SK-N-SH (cell line): ENCODE data around the gene KIF5C. TPM values are rescaled to one million over a fixed set of nuclear protein-coding genes. Genes with fewer than 3 reads are reported as not detected.
A peak's percentile ranks its signal among the peaks of the same experiment; 100 is the strongest.

Experiments
- CTCF ChIP-seq: fragments of 200-600 bp; sonication (generic); IDR thresholded peaks from 2 replicates; pipeline ENCODE4 v1.6.1; 2017; ENCODE audit warnings: antibody characterized with exemption, mild to moderate bottlenecking, moderate library complexity
- EP300 ChIP-seq, 2 experiments: IDR thresholded peaks; 2 replicates each; pipeline versions ENCODE4 v1.4.0 to v1.6.1; 2012; ENCODE audit warnings: borderline replicate concordance in 1 of 2, low read depth in 1 of 2, low read length in 1 of 2
- EZH2phosphoT487 ChIP-seq: fragments of 200-600 bp; sonication (generic); IDR thresholded peaks from 2 replicates; pipeline ENCODE4 v1.6.1; 2017; ENCODE audit warnings: low read depth, mixed run types, mild to moderate bottlenecking, antibody characterized with exemption, moderate library complexity, borderline replicate concordance
- FOSL2 ChIP-seq: IDR thresholded peaks from 2 replicates; pipeline ENCODE4 v1.4.0; 2012; ENCODE audit warnings: low read depth, mild to moderate bottlenecking, moderate library complexity, borderline replicate concordance
- GABPA ChIP-seq: IDR thresholded peaks from 2 replicates; pipeline ENCODE4 v1.4.0; 2012; ENCODE audit warnings: low read depth, mild to moderate bottlenecking
- GATA2 ChIP-seq: sonication (generic); formaldehyde crosslinking; IDR thresholded peaks from 2 replicates; pipeline ENCODE4 v1.5.0; 2020; ENCODE audit warnings: mild to moderate bottlenecking, missing genetic modification reagents
- RAD21 ChIP-seq: IDR thresholded peaks from 2 replicates; pipeline ENCODE4 v1.6.1; 2012; ENCODE audit warnings: mild to moderate bottlenecking, low read length
- REST ChIP-seq: IDR thresholded peaks from 2 replicates; pipeline ENCODE4 v1.6.1; 2012; ENCODE audit warnings: mild to moderate bottlenecking, low read depth, low read length, moderate library complexity
- RXRA ChIP-seq: IDR thresholded peaks from 2 replicates; pipeline ENCODE4 v1.4.0; 2012; ENCODE audit warnings: low read depth, mild to moderate bottlenecking, borderline replicate concordance
- TEAD4 ChIP-seq: IDR thresholded peaks from 2 replicates; pipeline ENCODE4 v1.4.0; 2012; ENCODE audit warnings: mild to moderate bottlenecking, borderline replicate concordance; ENCODE audit not compliant: insufficient read depth
- YY1 ChIP-seq: IDR thresholded peaks from 2 replicates; pipeline ENCODE4 v1.4.0; 2012; ENCODE audit warnings: low read depth, mild to moderate bottlenecking
- ZBTB33 ChIP-seq: IDR thresholded peaks from 2 replicates; pipeline ENCODE4 v1.4.0; 2012; ENCODE audit warnings: low read depth, borderline replicate concordance
- polyA plus RNA-seq, 3 experiments: library from polyadenylated mRNA; depleted of rRNA; stranded (reverse); fragments of >200 nt; gene quantifications; 2 replicates each; pipeline ENCODE4 v1.2.3, GENCODE V29; 2012

Gene KIF5C
- polyA plus RNA-seq, 1 of the 3 experiments (the other 2 are of a cell fraction) = 3.9 TPM

- TF ChIP-seq RXRA (peak; percentile 4), GATA2 (CRISPR knock-in tag) (no peak), YY1 (0 out of 2 replicates have a peak, but pooled peaks have one; percentile 18), CTCF (no peak), RAD21 (no peak), ZBTB33 (peak; percentile 70), TEAD4 (peak; percentile 82), EZH2phosphoT487 (no peak), EP300 (IDR thresholded peaks at IDR 0.05; ENCODE audit: borderline replicate concordance in 1 of 2, low read depth in 1 of 2, low read length in 1 of 2) (peak in 1 of 2 experiments; percentile 96; a peak in 2 of 4 replicates), GABPA (peak; percentile 21; the same call in 1 of the 2 replicates), REST (0 out of 2 replicates have a peak, but pooled peaks have one; percentile 25), FOSL2 (peak; percentile 59)
Observed at GRCh38 chr2:149068996-149069888, 194.2 kb downstream of the KIF5C start (continued).
